SK-N-SH (cell line): Measurements from ENCODE around the gene MAPT. TPM values are rescaled to one million over a fixed set of nuclear protein-coding genes. Genes with fewer than 3 reads are reported as not detected.

Experiments used
- CTCF ChIA-PET: fragments of 300-600, 350-600 bp; formaldehyde crosslinking; extraction: SDS; loops from one replicate; lab custom pipeline; 2021; lab: Yijun Ruan, JAX
- POLR2A ChIA-PET: fragments of 350-600 bp; sonication (Branson Sonifier 250); formaldehyde crosslinking; extraction: SDS; loops from one replicate; lab custom pipeline; 2020; ENCODE audit warnings: antibody characterized with exemption, inconsistent platforms; lab: Yijun Ruan, JAX
- DNase-seq: peaks from one replicate; pipeline ENCODE4 v3.0.0; 2012
- H2AFZ ChIP-seq: fragments of 200-600 bp; sonication (generic); 2 replicates; pipeline ENCODE4 v1.8.1; 2016; ENCODE audit warnings: antibody characterized with exemption, mild to moderate bottlenecking, low read depth
- H3F3A ChIP-seq: fragments of 200-600 bp; sonication (generic); replicated peaks from 2 replicates; pipeline ENCODE3; 2016; ENCODE audit warnings: antibody characterized with exemption, mild to moderate bottlenecking; ENCODE audit not compliant: insufficient read depth
- H3K27ac ChIP-seq, 2 experiments: fragments of 200-500 bp in 1 of 2; fragments of 200-600 bp in 1 of 2; sonication (Bioruptor generic) in 1 of 2; sonication (generic), shearing (Covaris generic) in 1 of 2; 2 replicates each; pipeline versions ENCODE4 v1.5.1 to v1.6.1; 2014 to 2016; ENCODE audit warnings: low read depth in 2 of 2, inconsistent platforms in 1 of 2, low read length in 1 of 2, mild to moderate bottlenecking in 1 of 2, mixed read lengths in 1 of 2
- H3K27me3 ChIP-seq: fragments of 200-600 bp; sonication (generic), shearing (Covaris generic); 2 replicates; pipeline ENCODE4 v1.6.1; 2016; ENCODE audit warnings: mixed run types; ENCODE audit not compliant: insufficient read depth
- H3K36me3 ChIP-seq, 2 experiments: fragments of 200-500 bp in 1 of 2; fragments of 200-600 bp in 1 of 2; sonication (Bioruptor generic) in 1 of 2; sonication (generic) in 1 of 2; replicated peaks in 1 of 2; 2 replicates each; pipeline versions ENCODE3 to v1.5.1; 2014 to 2016; ENCODE audit warnings: low read length in 1 of 2, mild to moderate bottlenecking in 1 of 2; ENCODE audit not compliant: insufficient read depth in 2 of 2, control insufficient read depth in 1 of 2
- H3K4me1 ChIP-seq, 2 experiments: fragments of 200-500 bp in 1 of 2; fragments of 200-600 bp in 1 of 2; sonication (Bioruptor generic) in 1 of 2; sonication (generic), shearing (Covaris generic) in 1 of 2; 2 replicates each; pipeline versions ENCODE4 v1.5.1 to v1.6.1; 2014 to 2016; ENCODE audit warnings: low read depth in 1 of 2, low read length in 1 of 2, mixed run types in 1 of 2; ENCODE audit not compliant: insufficient read depth in 2 of 2, control insufficient read depth in 1 of 2
- H3K4me2 ChIP-seq: fragments of 200-600 bp; sonication (generic), shearing (Covaris generic); 2 replicates; pipeline ENCODE4 v1.6.1; 2017; ENCODE audit warnings: mixed run types
- H3K4me3 ChIP-seq, 2 experiments: fragments of 200-500 bp in 1 of 2; fragments of 200-600 bp in 1 of 2; sonication (Bioruptor generic) in 1 of 2; sonication (generic), shearing (Covaris generic) in 1 of 2; 2 replicates each; pipeline versions ENCODE4 v1.5.1 to v1.8.1; 2014 to 2016; ENCODE audit warnings: low read depth in 2 of 2, inconsistent platforms in 1 of 2, low read length in 1 of 2, mild to moderate bottlenecking in 1 of 2, mixed read lengths in 1 of 2, moderate library complexity in 1 of 2
- H3K79me2 ChIP-seq: fragments of 200-600 bp; sonication (generic); 2 replicates; pipeline ENCODE4 v1.8.1; 2017; ENCODE audit warnings: mild to moderate bottlenecking; ENCODE audit not compliant: insufficient read depth
- H3K9ac ChIP-seq: fragments of 200-600 bp; sonication (generic); 2 replicates; pipeline ENCODE4 v1.6.1; 2017; ENCODE audit warnings: mixed run types
- H3K9me2 ChIP-seq: fragments of 200-600 bp; sonication (generic); 2 replicates; pipeline ENCODE4 v1.6.1; 2017; ENCODE audit warnings: mixed run types
- H3K9me3 ChIP-seq: fragments of 200-600 bp; sonication (generic); 2 replicates; pipeline ENCODE4 v1.6.1; 2017; ENCODE audit warnings: mixed run types, mild to moderate bottlenecking, moderate library complexity
- H4K20me1 ChIP-seq: fragments of 200-600 bp; sonication (generic); 2 replicates; pipeline ENCODE4 v1.6.1; 2017; ENCODE audit warnings: mild to moderate bottlenecking, mixed run types; ENCODE audit not compliant: insufficient read depth
- CTCF ChIP-seq: fragments of 200-600 bp; sonication (generic); IDR thresholded peaks from 2 replicates; pipeline ENCODE4 v1.6.1; 2017; ENCODE audit warnings: antibody characterized with exemption, mild to moderate bottlenecking, moderate library complexity
- ELF1 ChIP-seq: IDR thresholded peaks from 2 replicates; pipeline ENCODE4 v1.4.0; 2012
- EP300 ChIP-seq, 2 experiments: IDR thresholded peaks; 2 replicates each; pipeline versions ENCODE4 v1.4.0 to v1.6.1; 2012; ENCODE audit warnings: borderline replicate concordance in 1 of 2, low read depth in 1 of 2, low read length in 1 of 2
- EZH2phosphoT487 ChIP-seq: fragments of 200-600 bp; sonication (generic); IDR thresholded peaks from 2 replicates; pipeline ENCODE4 v1.6.1; 2017; ENCODE audit warnings: low read depth, mixed run types, mild to moderate bottlenecking, antibody characterized with exemption, moderate library complexity, borderline replicate concordance
- FOSL2 ChIP-seq: IDR thresholded peaks from 2 replicates; pipeline ENCODE4 v1.4.0; 2012; ENCODE audit warnings: low read depth, mild to moderate bottlenecking, moderate library complexity, borderline replicate concordance
- GABPA ChIP-seq: IDR thresholded peaks from 2 replicates; pipeline ENCODE4 v1.4.0; 2012; ENCODE audit warnings: low read depth, mild to moderate bottlenecking
- GATA2 ChIP-seq: sonication (generic); formaldehyde crosslinking; IDR thresholded peaks from 2 replicates; pipeline ENCODE4 v1.5.0; 2020; ENCODE audit warnings: mild to moderate bottlenecking, missing genetic modification reagents
- IRF3 ChIP-seq: fragments of 150-350 bp; IDR thresholded peaks from 2 replicates; pipeline ENCODE4 v1.6.1; 2016; ENCODE audit warnings: mild to moderate bottlenecking, low read depth, low read length
- PBX3 ChIP-seq: IDR thresholded peaks from 2 replicates; pipeline ENCODE4; 2012
- POLR2AphosphoS5 ChIP-seq: IDR thresholded peaks from 2 replicates; pipeline ENCODE4 v1.6.1; 2012; ENCODE audit warnings: low read depth, low read length
- RAD21 ChIP-seq: IDR thresholded peaks from 2 replicates; pipeline ENCODE4 v1.6.1; 2012; ENCODE audit warnings: mild to moderate bottlenecking, low read length
- SIN3A ChIP-seq: IDR thresholded peaks from 2 replicates; pipeline ENCODE4 v1.6.1; 2012; ENCODE audit warnings: low read depth, mild to moderate bottlenecking, low read length, moderate library complexity, borderline replicate concordance
- SMC3 ChIP-seq: IDR thresholded peaks from 2 replicates; pipeline ENCODE4 v1.6.1; 2012; ENCODE audit warnings: low read depth, low read length, improper control_type of control experiment
- TEAD4 ChIP-seq: IDR thresholded peaks from 2 replicates; pipeline ENCODE4 v1.4.0; 2012; ENCODE audit warnings: mild to moderate bottlenecking, borderline replicate concordance; ENCODE audit not compliant: insufficient read depth
- USF1 ChIP-seq: IDR thresholded peaks from 2 replicates; pipeline ENCODE4 v1.4.0; 2012; ENCODE audit warnings: low read depth, borderline replicate concordance
- USF2 ChIP-seq: fragments of 150-350 bp; IDR thresholded peaks from 2 replicates; pipeline ENCODE4 v1.6.1; 2017; ENCODE audit warnings: antibody characterized with exemption, low read length, low read depth, borderline replicate concordance
- YY1 ChIP-seq: IDR thresholded peaks from 2 replicates; pipeline ENCODE4 v1.4.0; 2012; ENCODE audit warnings: low read depth, mild to moderate bottlenecking
- WGBS: methylation state at CpG from one replicate; pipeline ENCODE4 v1.1.6; 2017; ENCODE audit warnings: low lambda C conversion rate; 5-methylcytosine and 5-hydroxymethylcytosine counted together
- polyA plus RNA-seq, 3 experiments: library from polyadenylated mRNA; depleted of rRNA; stranded (reverse); fragments of >200 nt; gene quantifications; 2 replicates each; pipeline ENCODE4 v1.2.3, GENCODE V29; 2012

MAPT gene
- polyA plus RNA-seq, 1 of the 3 experiments (the other 2 are of a cell fraction) = 0.74 TPM

GRCh38 chr17:46047398-46047797, 153.0 kb downstream of the MAPT start:
- H3K9me2 ChIP-seq = no peaks in the 10 kb centered on the region
- no peak overlapping the region for H3K4me3 ChIP-seq
- no peaks in the 10 kb centered on the region for H3K9me3 ChIP-seq
- 98% methylated on average over 5 of the region's 5 CpGs for WGBS
- no peak for TF ChIP-seq GATA2 (CRISPR knock-in tag)
- TF ChIP-seq EZH2phosphoT487 = no peak
- no peak for TF ChIP-seq SIN3A
- ChIA-PET POLR2A (no interaction called here), CTCF (interaction anchor here (1.0 to 3.1 kb wide), 4 partner anchors 9 to 146 kb away, joined by 4 to 19 read pairs (median 12); partner anchors contain the start of gene KANSL1)
- peaks cover 43% of the 10 kb centered on the region for H3K79me2 ChIP-seq
- H3F3A ChIP-seq = peaks cover 18% of the 10 kb centered on the region
- peaks cover 56 to 75% of the 10 kb centered on the region in 2 experiments for H3K36me3 ChIP-seq
- H3K4me1 ChIP-seq = peaks cover 4 to 5% of the 10 kb centered on the region in 2 experiments; a peak in 3 of 4 replicates
- no peak overlapping the region for H3K9ac ChIP-seq
- H3K4me2 ChIP-seq = no peak overlapping the region
- H3K27me3 ChIP-seq = no peaks in the 10 kb centered on the region
- DNase-seq = no peak
- H4K20me1 ChIP-seq = peaks cover 23% of the 10 kb centered on the region; the same call in 1 of the 2 replicates
- no peak overlapping the region for H3K27ac ChIP-seq
- H2AFZ ChIP-seq = no peak overlapping the region

GRCh38 chr17:46047856-46048255, 153.5 kb downstream of the MAPT start:
- peaks cover 51 to 71% of the 10 kb centered on the region in 2 experiments for H3K36me3 ChIP-seq
- POLR2A ChIA-PET = no interaction called here
- H4K20me1 ChIP-seq = peaks cover 24% of the 10 kb centered on the region; the same call in 1 of the 2 replicates
- H2AFZ ChIP-seq = no peak overlapping the region
- no peak for TF ChIP-seq IRF3
- no peak for TF ChIP-seq GABPA
- TF ChIP-seq RAD21 = no peak
- TF ChIP-seq FOSL2 = no peak
- no peak for TF ChIP-seq USF1
- TF ChIP-seq TEAD4 = no peak
- no peak for TF ChIP-seq EP300 (IDR thresholded peaks at IDR 0.05; ENCODE audit: borderline replicate concordance in 1 of 2, low read depth in 1 of 2, low read length in 1 of 2)
- TF ChIP-seq YY1 = no peak
- no peak for TF ChIP-seq POLR2AphosphoS5
- TF ChIP-seq GATA2 (CRISPR knock-in tag) = no peak
- TF ChIP-seq USF2 = no peak
- TF ChIP-seq ELF1 = no peak
- TF ChIP-seq CTCF = no peak
- no peak for TF ChIP-seq SMC3
- TF ChIP-seq PBX3 = no peak
- H3K27ac ChIP-seq = no peak overlapping the region
- H3K27me3 ChIP-seq = no peaks in the 10 kb centered on the region
- no peak for DNase-seq
- over 99% methylated on average over 8 of the region's 8 CpGs for WGBS
- H3F3A ChIP-seq = peaks cover 18% of the 10 kb centered on the region
- no peaks in the 10 kb centered on the region for H3K9me3 ChIP-seq
- no peak overlapping the region for H3K4me3 ChIP-seq
- peaks cover 40% of the 10 kb centered on the region for H3K79me2 ChIP-seq
- H3K9ac ChIP-seq = no peak overlapping the region
- H3K4me2 ChIP-seq = no peak overlapping the region
- H3K4me1 ChIP-seq = peaks cover 4 to 5% of the 10 kb centered on the region in 2 experiments; a peak in 3 of 4 replicates
- CTCF ChIA-PET = interaction anchor here (1.0 to 4.9 kb wide), 5 partner anchors 10 to 146 kb away, joined by 4 to 20 read pairs (median 19); partner anchors contain the start of gene KANSL1
- H3K9me2 ChIP-seq = no peaks in the 10 kb centered on the region
